Thyroid gland (tissue), 4 donors: ENCODE results near the gene ATG9A. TPM values are rescaled to one million over a fixed set of nuclear protein-coding genes. Genes with fewer than 3 reads are reported as not detected.

Experiments used
- DNase-seq, 2 donors: peaks; one replicate each; pipeline ENCODE4 v3.0.0-alpha.2; 2019
- H3K27ac ChIP-seq, 3 donors: fragments of 200-600 bp; sonication (generic); 1 replicate in 2 of 3; 2 replicates in 1 of 3; pipeline ENCODE4 v1.5.1; 2016 to 2019; ENCODE audit warnings: mild to moderate bottlenecking in 1 of 3, moderate library complexity in 1 of 3
- H3K27me3 ChIP-seq: fragments of 200-600 bp; sonication (generic); one replicate; pipeline ENCODE4 v1.5.1; 2019
- H3K36me3 ChIP-seq, 2 donors: fragments of 200-600 bp; sonication (generic); one replicate each; pipeline ENCODE4 v1.5.1; 2016 to 2019
- H3K4me1 ChIP-seq, 2 donors: fragments of 200-600 bp; sonication (generic); one replicate each; pipeline ENCODE4 v1.5.1; 2017 to 2019
- H3K4me3 ChIP-seq, 3 donors: fragments of 200-600 bp; sonication (generic); replicated peaks in 1 of 3; 1 replicate in 2 of 3; 2 replicates in 1 of 3; pipeline ENCODE4 v1.5.1; 2016; ENCODE audit warnings: mild to moderate bottlenecking in 1 of 3
- H3K9me3 ChIP-seq: fragments of 200-600 bp; sonication (generic); one replicate; pipeline ENCODE4 v1.5.1; 2017
- POLR2A ChIP-seq, 2 donors: fragments of 450-650 bp; IDR thresholded peaks; one replicate each; pipeline ENCODE4 v1.6.1; 2017; ENCODE audit warnings: antibody characterized with exemption in 2 of 2, mild to moderate bottlenecking in 2 of 2, moderate library complexity in 1 of 2
- WGBS, 2 donors: methylation state at CpG; one replicate each; pipeline ENCODE4 v1.1.5; 2017; 5-methylcytosine and 5-hydroxymethylcytosine counted together
- intact Hi-C: fragments of 100-400 bp; cut with DNase I; formaldehyde crosslinking; loops from one replicate; pipeline ENCODE4 v1.15.1; 2023
- total RNA-seq, 4 donors: library from RNA; depleted of rRNA; stranded (reverse); fragments of >200 nt; gene quantifications; one replicate each; pipeline ENCODE4 v1.2.3, GENCODE V29; 2016
- TF ChIP-seq, protein P1 (sequence below), 6 experiments: fragments of 200-600 bp in 3 of 6; fragments of 450-650 bp in 3 of 6; sonication (generic) in 3 of 6; IDR thresholded peaks; one replicate each; pipeline ENCODE4 v1.5.1; 2016 to 2019; ENCODE audit warnings: antibody characterized with exemption in 6 of 6, mild to moderate bottlenecking in 2 of 6, inconsistent platforms in 1 of 6, moderate library complexity in 1 of 6

ATG9A gene
- total RNA-seq, 4 donors from 2014 or later: 48.8 to 59.3 (median 54.6) TPM

DNA sequence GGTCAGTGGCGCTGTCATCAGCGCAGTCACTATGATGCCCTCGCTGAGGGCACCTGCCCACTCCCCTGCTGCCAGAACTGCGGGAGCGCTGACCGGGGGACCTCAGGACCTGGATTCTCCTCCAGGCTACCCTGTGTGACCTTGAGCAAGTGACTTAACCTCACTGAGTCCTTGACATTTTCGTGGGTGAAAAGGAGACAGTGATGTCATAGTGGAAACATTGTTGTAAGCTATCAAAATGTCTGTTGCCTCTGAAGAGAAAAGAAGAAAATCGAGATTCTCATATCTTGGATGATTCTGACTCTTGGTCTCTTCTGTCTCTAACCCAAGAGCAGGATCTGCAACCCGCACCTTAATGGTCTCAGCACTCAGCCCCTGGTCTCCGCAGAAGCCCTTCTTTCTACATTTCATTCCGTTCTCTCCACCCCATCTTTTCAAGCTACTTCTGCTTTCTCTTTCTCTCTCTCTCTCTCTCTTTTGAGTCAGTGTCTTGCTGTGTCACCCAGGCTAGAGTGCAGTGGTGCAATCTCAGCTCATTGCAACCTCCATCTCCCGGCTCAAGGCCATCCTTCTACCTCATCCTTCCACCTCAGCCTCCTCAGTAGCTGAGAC lies 25.3 kb upstream of the ATG9A start:
- intact Hi-C loops: no loop called here
- Histone ChIP-seq H3K9me3 (no peaks in the 10 kb centered on the region), H3K27ac (peak overlapping the region in 2 of 3 donors; percentile 18 to 49), H3K4me1 (peaks cover 20 to 36% of the 10 kb centered on the region in 2 donors), H3K36me3 (no peaks in the 10 kb centered on the region), H3K27me3 (no peaks in the 10 kb centered on the region), H3K4me3 (peak overlapping the region; percentile 24 to 62 (median 49))
- no peak for DNase-seq
- TF ChIP-seq, protein P1, sequence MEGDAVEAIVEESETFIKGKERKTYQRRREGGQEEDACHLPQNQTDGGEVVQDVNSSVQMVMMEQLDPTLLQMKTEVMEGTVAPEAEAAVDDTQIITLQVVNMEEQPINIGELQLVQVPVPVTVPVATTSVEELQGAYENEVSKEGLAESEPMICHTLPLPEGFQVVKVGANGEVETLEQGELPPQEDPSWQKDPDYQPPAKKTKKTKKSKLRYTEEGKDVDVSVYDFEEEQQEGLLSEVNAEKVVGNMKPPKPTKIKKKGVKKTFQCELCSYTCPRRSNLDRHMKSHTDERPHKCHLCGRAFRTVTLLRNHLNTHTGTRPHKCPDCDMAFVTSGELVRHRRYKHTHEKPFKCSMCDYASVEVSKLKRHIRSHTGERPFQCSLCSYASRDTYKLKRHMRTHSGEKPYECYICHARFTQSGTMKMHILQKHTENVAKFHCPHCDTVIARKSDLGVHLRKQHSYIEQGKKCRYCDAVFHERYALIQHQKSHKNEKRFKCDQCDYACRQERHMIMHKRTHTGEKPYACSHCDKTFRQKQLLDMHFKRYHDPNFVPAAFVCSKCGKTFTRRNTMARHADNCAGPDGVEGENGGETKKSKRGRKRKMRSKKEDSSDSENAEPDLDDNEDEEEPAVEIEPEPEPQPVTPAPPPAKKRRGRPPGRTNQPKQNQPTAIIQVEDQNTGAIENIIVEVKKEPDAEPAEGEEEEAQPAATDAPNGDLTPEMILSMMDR (IDR thresholded peaks at IDR 0.05): no peak
- no peak for TF ChIP-seq POLR2A (IDR thresholded peaks at IDR 0.05)
- 25 to 37% methylated on average over 8 to 9 of the region's 12 CpGs for WGBS, 2 donors

DNA sequence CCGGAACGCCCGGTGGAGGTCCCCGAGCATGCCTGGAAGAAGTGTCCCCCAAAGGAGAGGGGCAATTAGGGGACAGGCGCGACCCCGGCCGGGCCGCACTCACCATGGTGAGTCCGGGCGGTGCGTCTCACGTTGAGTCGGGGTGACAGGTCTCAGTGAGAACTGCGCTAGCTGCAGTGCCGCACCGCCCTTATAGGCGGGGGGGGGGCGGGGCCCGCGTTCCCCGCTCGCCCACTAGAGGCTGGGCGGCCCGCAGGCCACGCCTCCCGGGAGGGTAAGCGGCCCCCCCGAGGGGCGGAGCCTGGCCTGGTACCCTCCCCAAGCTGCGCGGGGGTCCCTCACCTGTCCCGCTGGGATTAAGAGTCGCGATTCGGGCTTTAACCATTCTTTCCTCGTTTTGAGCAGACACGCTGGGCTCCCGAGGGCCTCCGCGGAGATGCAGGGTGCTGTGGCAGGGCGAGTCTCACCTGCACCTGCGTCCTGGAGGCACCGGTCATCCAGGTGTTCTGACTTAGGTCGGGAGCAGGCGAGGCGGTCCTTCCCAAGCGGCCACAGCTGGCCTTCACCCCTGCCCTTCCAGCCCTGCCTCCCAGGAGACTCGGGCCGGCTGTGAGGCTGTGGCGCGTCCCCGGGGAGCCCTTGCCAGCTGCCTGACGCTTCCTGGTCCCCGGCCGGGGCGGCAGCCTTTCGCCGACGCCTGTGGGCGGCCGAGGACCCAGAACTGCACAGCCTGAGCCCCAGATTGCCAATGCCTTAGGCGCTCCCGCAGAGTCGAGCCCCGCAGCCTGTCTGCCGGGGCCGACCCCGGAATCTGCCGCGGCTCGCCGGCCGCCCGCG lies 24.5 kb upstream of the ATG9A start, which contains the start of gene TUBA4A:
TSS of gene TUBA4A (minus strand) at position 166 of the 837 bp plus-strand sequence. CDS start at position 106, 60 bp downstream.
- H3K27me3 ChIP-seq: no peaks in the 10 kb centered on the region
- H3K4me3 ChIP-seq: peak within 1 kb of the TSS; percentile 24 to 62 (median 49)
- no peaks in the 10 kb centered on the region for H3K36me3 ChIP-seq
- intact Hi-C loops: no loop called here
- no peaks in the 10 kb centered on the region for H3K9me3 ChIP-seq
- peaks cover 28 to 43% of the 10 kb centered on the region in 2 donors for H3K4me1 ChIP-seq
- peak; percentile 48 to 97 for TF ChIP-seq POLR2A (IDR thresholded peaks at IDR 0.05)
- TF ChIP-seq, protein P1 (IDR thresholded peaks at IDR 0.05): peak in 2 of 6 experiments; percentile 6 to 20
- peak; percentile 88 to 89 for DNase-seq
- 0 to 3% methylated on average over 5 to 32 of the region's 76 CpGs for WGBS, 2 donors
- H3K27ac ChIP-seq: peak within 1 kb of the TSS; percentile 18 to 49 (median 25)

DNA sequence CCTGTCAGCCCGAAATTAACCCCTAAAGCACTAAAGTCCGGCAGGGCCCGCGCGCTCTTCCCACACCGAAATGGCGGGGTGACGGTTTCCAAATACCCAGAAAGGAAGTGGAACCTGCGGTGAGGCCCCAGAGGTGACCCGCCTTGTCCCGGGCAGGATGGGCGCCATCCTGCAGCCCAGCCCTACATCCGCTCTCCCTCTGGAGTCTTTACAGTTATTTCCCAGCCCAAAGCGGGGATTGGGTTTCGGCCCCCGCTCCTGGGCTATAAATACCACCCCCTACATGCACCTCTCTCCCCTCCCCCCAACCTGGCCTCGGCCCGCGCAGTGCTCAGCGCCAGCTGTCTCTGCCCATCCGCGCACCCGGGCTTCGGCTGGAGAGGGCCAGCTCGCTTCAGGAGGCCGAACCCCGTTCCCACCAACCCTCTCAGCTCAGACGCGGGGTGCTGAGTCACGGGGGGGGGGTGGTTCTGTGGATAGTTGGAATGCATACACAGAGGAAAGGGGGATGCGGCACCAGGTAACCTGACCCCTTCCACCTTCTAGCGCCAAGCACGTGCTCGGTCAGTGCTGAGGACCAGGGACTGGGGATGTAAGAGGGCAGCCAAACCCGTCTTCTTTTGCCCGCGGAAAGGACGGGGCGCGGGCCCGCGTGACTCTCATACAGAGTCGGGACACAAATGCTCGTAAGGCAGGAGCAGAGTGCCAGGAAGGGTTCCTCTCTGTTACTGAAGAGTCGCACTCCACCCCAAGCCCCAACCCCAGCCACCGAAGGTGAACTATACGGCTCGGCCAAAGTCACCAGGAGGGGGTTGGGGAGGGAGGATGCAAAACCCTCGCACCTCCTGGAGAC lies 23.7 kb upstream of the ATG9A start, which contains the start of gene TUBA4B:
TSS of gene TUBA4B (plus strand) at position 344 of the 853 bp plus-strand sequence. CDS start at position 509, 165 bp downstream.
- peaks cover 31 to 52% of the 10 kb centered on the region in 2 donors for H3K4me1 ChIP-seq
- intact Hi-C loops: no loop called here
- 2 to 6% methylated on average over 36 to 37 of the region's 49 CpGs for WGBS, 2 donors

DNA sequence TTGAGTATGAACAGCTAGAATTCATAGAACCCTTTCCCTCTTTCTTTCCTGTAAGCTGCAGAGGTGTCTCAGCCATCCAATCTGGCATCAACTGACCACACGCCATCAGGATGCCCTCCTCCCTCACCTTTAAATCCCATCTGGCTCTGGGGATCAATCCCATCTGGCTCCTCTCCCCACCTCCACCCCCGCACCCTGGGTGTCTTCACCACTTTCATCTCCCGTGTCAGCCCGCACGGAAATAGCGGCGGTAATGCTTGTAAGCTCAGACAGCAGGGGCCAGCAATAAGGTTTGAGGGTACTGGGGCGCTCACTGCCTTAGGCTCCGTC lies 23.1 kb upstream of the ATG9A start:
- Histone ChIP-seq H3K4me1 (peaks cover 31 to 56% of the 10 kb centered on the region in 2 donors), H3K27ac (peak overlapping the region in 2 of 3 donors; percentile 16 to 49), H3K27me3 (no peaks in the 10 kb centered on the region), H3K9me3 (no peaks in the 10 kb centered on the region), H3K4me3 (peak overlapping the region in 2 of 3 donors; percentile 24 to 62), H3K36me3 (peaks cover 0 to 4% of the 10 kb centered on the region in 2 donors)
- 25 to 28% methylated on average over 9 of the region's 9 CpGs for WGBS, 2 donors
- intact Hi-C loops: no loop called here
- DNase-seq: peak in 1 of 2 donors; percentile 22
- TF ChIP-seq POLR2A (IDR thresholded peaks at IDR 0.05): no peak
- TF ChIP-seq, protein P1 (IDR thresholded peaks at IDR 0.05): no peak

More for the DNA sequence above, 23.7 kb upstream of the ATG9A start, which contains the start of gene TUBA4B:
- H3K4me3 ChIP-seq: peak within 1 kb of the TSS; percentile 24 to 62 (median 49)
- H3K27me3 ChIP-seq: no peaks in the 10 kb centered on the region
- TF ChIP-seq, protein P1 (IDR thresholded peaks at IDR 0.05): no peak
- no peak for TF ChIP-seq POLR2A (IDR thresholded peaks at IDR 0.05)
- H3K27ac ChIP-seq: peak within 1 kb of the TSS; percentile 18 to 49 (median 25)
- peak; percentile 40 to 46 for DNase-seq
- H3K9me3 ChIP-seq: no peaks in the 10 kb centered on the region
- H3K36me3 ChIP-seq: peaks cover 0 to 4% of the 10 kb centered on the region in 2 donors
